ENCODE data around the gene CALM1.

The CALM1 gene

GRCh38 chr14:90456551-90456950 is 59.7 kb downstream of the CALM1 start:
- no peak for TF ChIP-seq CTCF (IDR thresholded peaks at IDR 0.05; ENCODE audit: control extremely low read depth, extremely low read depth, low read depth, missing control alignments)
- no peak for DNase-seq (ENCODE audit: extremely low spot score)
- ChIA-PET POLR2A (no interaction called here), CTCF (interaction anchor here (1.3 kb wide), 1 partner anchor 10 kb away, joined by 3 read pairs; no protein-coding TSS in a partner anchor)

GRCh38 chr14:90457186-90457585 is 60.4 kb downstream of the CALM1 start:
- POLR2A ChIA-PET, result no interaction called here
- no peak for TF ChIP-seq CTCF (IDR thresholded peaks at IDR 0.05; ENCODE audit: control extremely low read depth, extremely low read depth, low read depth, missing control alignments)
- DNase-seq (ENCODE audit: extremely low spot score), result no peak
- CTCF ChIA-PET, result interaction anchor here (1.3 kb wide), 1 partner anchor 9 kb away, joined by 3 read pairs; no protein-coding TSS in a partner anchor

Data from GM10248 (cell line).